Measurements from ENCODE around the gene RACK1.

RACK1 gene

DNA sequence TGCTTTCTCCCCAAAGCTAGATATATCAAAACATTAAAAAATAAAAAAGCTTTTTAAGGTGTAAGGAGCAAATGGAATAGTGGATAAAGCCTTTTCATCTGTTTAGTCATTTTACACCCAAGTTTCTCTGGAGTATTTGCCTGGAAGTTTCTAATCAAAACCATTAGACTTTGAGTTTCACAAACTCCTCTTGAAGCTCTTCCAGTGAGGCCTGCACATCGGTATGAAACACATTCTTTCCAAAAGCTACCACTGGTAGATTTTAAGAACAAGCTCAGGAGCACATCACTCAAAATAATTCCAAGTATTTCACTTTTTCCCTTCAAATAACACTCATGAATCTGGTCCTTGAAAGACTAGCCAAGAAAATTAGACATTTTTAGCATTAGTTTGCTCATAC lies 11.6 kb upstream of the RACK1 start:
- H2AFZ ChIP-seq (ENCODE audit: low read depth, low read length) = no peak overlapping the region
- peaks cover 14 to 63% of the 10 kb centered on the region in 2 experiments for H3K36me3 ChIP-seq (ENCODE audit: control insufficient read depth in 1 of 2, insufficient read depth in 2 of 2, low read depth in 1 of 2, low read length in 2 of 2)
- H2AK5ac ChIP-seq (ENCODE audit: low read length, severe bottlenecking) = no peak overlapping the region
- H3K9me3 ChIP-seq (ENCODE audit: control insufficient read depth, low read length) = no peaks in the 10 kb centered on the region
- no peak overlapping the region for H3K18ac ChIP-seq (ENCODE audit: low read depth in 1 of 2, low read length in 2 of 2)
- no peak overlapping the region for H4K8ac ChIP-seq (ENCODE audit: low read length)
- no peak overlapping the region for H3K14ac ChIP-seq (ENCODE audit: low read length in 2 of 2)
- H3K27ac ChIP-seq (ENCODE audit: low read length, poor library complexity, severe bottlenecking) = no peak overlapping the region
- H3K79me1 ChIP-seq (replicated peaks; ENCODE audit: low read length, poor library complexity, severe bottlenecking) = no peaks in the 10 kb centered on the region
- no peak overlapping the region for H2BK15ac ChIP-seq (ENCODE audit: low read depth, poor library complexity, severe bottlenecking)
- H3K4me3 ChIP-seq (ENCODE audit: insufficient read depth in 1 of 2, low read depth in 1 of 2, low read length in 2 of 2) = peak overlapping the region in 1 of 2 experiments; percentile 98
- H3K4me1 ChIP-seq (ENCODE audit: control insufficient read depth, insufficient read depth, low read depth, low read length) = peaks cover 4% of the 10 kb centered on the region
- H3K9ac ChIP-seq (ENCODE audit: low read length) = peak overlapping the region; percentile 36
- no peak overlapping the region for H3K4ac ChIP-seq (ENCODE audit: low read depth in 1 of 2, low read length in 2 of 2)
- H3K4me2 ChIP-seq (ENCODE audit: low read length, poor library complexity, severe bottlenecking) = no peak overlapping the region
- H2BK5ac ChIP-seq (ENCODE audit: low read depth, low read length, poor library complexity, severe bottlenecking) = no peak overlapping the region
- no peak for DNase-seq
- H2BK120ac ChIP-seq (ENCODE audit: low read depth, low read length) = no peak overlapping the region
- H3K23ac ChIP-seq (ENCODE audit: low read length in 2 of 2) = no peak overlapping the region
- H2BK12ac ChIP-seq (ENCODE audit: low read length in 2 of 2) = no peak overlapping the region
- no peak overlapping the region for H4K91ac ChIP-seq (ENCODE audit: low read length)
- 90% methylated on average over 1 of the region's 1 CpG for WGBS
- H3K27me3 ChIP-seq (ENCODE audit: control insufficient read depth in 1 of 2, insufficient read depth in 1 of 2, low read length in 2 of 2) = no peaks in the 10 kb centered on the region

DNA sequence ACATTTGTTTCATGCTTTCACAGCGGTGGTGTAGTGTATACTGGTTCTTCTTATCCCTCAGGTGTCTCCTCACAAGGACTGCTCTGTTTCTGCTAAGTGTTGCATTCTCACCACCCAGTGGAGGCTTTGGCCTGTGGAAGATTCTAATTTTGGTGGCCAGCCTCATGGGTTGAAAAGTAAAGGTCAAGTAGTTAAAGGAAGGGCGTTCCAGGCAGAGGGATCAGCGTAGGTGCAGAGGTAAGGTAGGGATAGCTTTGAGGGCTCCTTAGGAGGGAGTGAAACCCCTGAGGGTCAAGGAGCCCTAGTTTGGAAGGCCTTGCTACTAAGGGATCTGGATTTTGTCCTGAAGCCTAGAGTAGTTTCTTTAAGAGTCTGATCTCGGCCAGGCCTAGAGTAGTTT lies 4.6 kb upstream of the RACK1 start:
- Histone ChIP-seq H3K79me1 (replicated peaks; ENCODE audit: low read length, poor library complexity, severe bottlenecking) (no peaks in the 10 kb centered on the region), H2BK5ac (ENCODE audit: low read depth, low read length, poor library complexity, severe bottlenecking) (no peak overlapping the region), H2BK15ac (ENCODE audit: low read depth, poor library complexity, severe bottlenecking) (no peak overlapping the region), H2BK120ac (ENCODE audit: low read depth, low read length) (no peak overlapping the region), H4K91ac (ENCODE audit: low read length) (no peak overlapping the region), H3K4me2 (ENCODE audit: low read length, poor library complexity, severe bottlenecking) (peak overlapping the region; percentile 55), H3K36me3 (ENCODE audit: control insufficient read depth in 1 of 2, insufficient read depth in 2 of 2, low read depth in 1 of 2, low read length in 2 of 2) (peaks cover 4 to 24% of the 10 kb centered on the region in 2 experiments), H3K4me1 (ENCODE audit: control insufficient read depth, insufficient read depth, low read depth, low read length) (peaks cover 18% of the 10 kb centered on the region), H4K8ac (ENCODE audit: low read length) (no peak overlapping the region), H3K27ac (ENCODE audit: low read length, poor library complexity, severe bottlenecking) (no peak overlapping the region), H3K4me3 (ENCODE audit: insufficient read depth in 1 of 2, low read depth in 1 of 2, low read length in 2 of 2) (peak overlapping the region in 1 of 2 experiments; percentile 98), H3K9ac (ENCODE audit: low read length) (peak overlapping the region; percentile 96), H3K9me3 (ENCODE audit: control insufficient read depth, low read length) (no peaks in the 10 kb centered on the region), H2BK12ac (ENCODE audit: low read length in 2 of 2) (no peak overlapping the region), H3K27me3 (ENCODE audit: control insufficient read depth in 1 of 2, insufficient read depth in 1 of 2, low read length in 2 of 2) (no peaks in the 10 kb centered on the region), H2AK5ac (ENCODE audit: low read length, severe bottlenecking) (no peak overlapping the region), H3K23ac (ENCODE audit: low read length in 2 of 2) (no peak overlapping the region), H3K4ac (ENCODE audit: low read depth in 1 of 2, low read length in 2 of 2) (no peak overlapping the region), H3K14ac (ENCODE audit: low read length in 2 of 2) (no peak overlapping the region), H2AFZ (ENCODE audit: low read depth, low read length) (no peak overlapping the region), H3K18ac (ENCODE audit: low read depth in 1 of 2, low read length in 2 of 2) (no peak overlapping the region)
- 60% methylated on average over 4 of the region's 4 CpGs for WGBS
- no peak for DNase-seq

DNA sequence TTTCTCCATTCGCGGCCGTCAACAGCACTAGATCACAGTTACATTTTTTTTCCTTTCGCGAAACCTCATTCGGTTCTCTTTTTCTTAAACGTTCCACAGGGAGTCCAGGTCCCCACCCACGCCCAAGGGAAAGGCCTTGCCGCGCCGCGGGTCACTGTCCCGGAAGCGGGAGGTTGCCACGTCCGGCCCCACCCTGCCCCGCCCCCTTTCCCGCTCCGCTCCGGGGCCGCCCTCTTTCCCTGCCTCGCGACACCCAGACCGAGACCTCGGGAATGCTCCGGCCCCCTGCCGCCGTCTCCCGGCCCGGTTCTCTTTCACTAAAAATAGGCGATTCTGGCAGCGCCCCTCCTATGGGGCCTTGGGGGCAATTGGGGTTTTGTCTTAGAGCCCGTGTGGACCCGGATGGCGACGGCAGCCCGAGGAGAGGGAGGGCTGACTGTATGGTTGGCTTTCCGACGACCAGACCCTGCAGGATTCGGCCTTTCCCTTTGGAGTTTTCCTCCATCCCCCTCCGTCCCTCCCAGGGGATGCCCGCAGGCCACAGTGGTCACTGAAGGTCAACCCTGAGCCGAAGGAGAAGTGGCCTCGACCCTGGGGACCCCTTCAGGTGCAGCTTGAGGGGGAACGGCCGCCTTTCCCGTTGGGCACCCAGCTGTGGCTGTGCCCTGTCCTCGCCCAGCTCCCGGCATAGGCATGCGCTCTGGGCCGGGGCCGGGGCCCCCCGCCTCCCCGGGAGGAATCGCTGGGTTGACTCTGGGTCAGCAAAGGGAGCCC lies 2.8 kb upstream of the RACK1 start:
- H2BK12ac ChIP-seq (ENCODE audit: low read length in 2 of 2) = peak overlapping the region; percentile 72 to 85

DNA sequence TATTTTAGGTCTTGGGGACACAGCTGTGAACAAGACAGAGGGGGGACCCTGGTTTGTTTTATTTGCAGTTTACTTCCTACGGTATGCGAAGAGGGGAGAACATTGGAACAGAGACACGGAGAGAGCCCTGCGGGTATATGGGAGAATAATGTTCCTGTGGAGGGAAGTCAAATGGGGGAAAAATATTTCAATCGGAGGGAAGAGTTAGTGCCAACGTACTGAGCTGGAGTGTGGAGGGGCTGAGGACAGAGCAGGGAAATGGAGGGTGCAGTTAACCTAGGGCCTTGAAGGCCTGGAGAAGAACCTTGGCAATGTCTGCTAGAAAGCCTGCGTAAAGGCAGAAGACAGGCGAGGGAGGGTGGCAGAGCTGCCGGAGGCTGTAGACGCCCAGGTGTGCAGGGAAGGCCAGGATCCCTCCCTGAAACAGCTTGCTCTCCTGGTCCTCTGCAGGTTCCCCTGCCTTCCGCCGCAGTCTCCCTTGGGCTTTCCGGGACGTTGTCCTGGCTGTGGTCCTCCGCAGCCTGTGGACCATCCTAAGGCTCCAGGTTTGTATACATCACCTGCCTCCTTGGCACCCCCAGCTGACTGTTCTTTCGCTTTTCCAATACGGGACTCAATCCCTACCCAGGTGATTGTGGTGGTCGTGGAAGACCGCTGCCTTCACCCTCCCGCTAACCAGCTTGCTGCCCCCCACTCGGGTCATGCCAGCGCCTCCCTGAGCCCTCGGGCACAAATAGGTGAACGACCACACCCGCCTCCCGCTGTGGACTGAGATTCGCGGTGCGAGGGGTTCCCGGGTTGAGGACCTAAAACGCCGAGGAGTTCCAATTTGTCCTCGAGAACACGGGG lies 1.9 kb upstream of the RACK1 start:
- Histone ChIP-seq H3K4me2 (ENCODE audit: low read length, poor library complexity, severe bottlenecking) (peak overlapping the region; percentile 63), H3K36me3 (ENCODE audit: control insufficient read depth in 1 of 2, insufficient read depth in 2 of 2, low read depth in 1 of 2, low read length in 2 of 2) (peaks cover 21 to 25% of the 10 kb centered on the region in 2 experiments), H3K4me1 (ENCODE audit: control insufficient read depth, insufficient read depth, low read depth, low read length) (peaks cover 27% of the 10 kb centered on the region), H4K8ac (ENCODE audit: low read length) (peak overlapping the region; percentile 99), H4K91ac (ENCODE audit: low read length) (peak overlapping the region; percentile 93), H3K27me3 (ENCODE audit: control insufficient read depth in 1 of 2, insufficient read depth in 1 of 2, low read length in 2 of 2) (no peaks in the 10 kb centered on the region), H2AK5ac (ENCODE audit: low read length, severe bottlenecking) (peak overlapping the region; percentile 59), H3K4me3 (ENCODE audit: insufficient read depth in 1 of 2, low read depth in 1 of 2, low read length in 2 of 2) (peak overlapping the region; percentile 77 to 98), H2BK120ac (ENCODE audit: low read depth, low read length) (peak overlapping the region; percentile 93), H2BK15ac (ENCODE audit: low read depth, poor library complexity, severe bottlenecking) (peak overlapping the region; percentile 93), H3K4ac (ENCODE audit: low read depth in 1 of 2, low read length in 2 of 2) (peak overlapping the region; percentile 73 to 97), H3K14ac (ENCODE audit: low read length in 2 of 2) (peak overlapping the region in 1 of 2 experiments; percentile 28), H3K79me1 (replicated peaks; ENCODE audit: low read length, poor library complexity, severe bottlenecking) (no peaks in the 10 kb centered on the region), H2BK12ac (ENCODE audit: low read length in 2 of 2) (peak overlapping the region; percentile 73 to 85), H3K23ac (ENCODE audit: low read length in 2 of 2) (peak overlapping the region in 1 of 2 experiments; percentile 9), H2BK5ac (ENCODE audit: low read depth, low read length, poor library complexity, severe bottlenecking) (no peak overlapping the region), H3K18ac (ENCODE audit: low read depth in 1 of 2, low read length in 2 of 2) (peak overlapping the region; percentile 49 to 94), H3K9ac (ENCODE audit: low read length) (peak overlapping the region; percentile 96), H2AFZ (ENCODE audit: low read depth, low read length) (no peak overlapping the region), H3K9me3 (ENCODE audit: control insufficient read depth, low read length) (no peaks in the 10 kb centered on the region), H3K27ac (ENCODE audit: low read length, poor library complexity, severe bottlenecking) (peak overlapping the region; percentile 81)
- no peak for DNase-seq
- 34% methylated on average over 34 of the region's 34 CpGs for WGBS

More for the DNA sequence above, 2.8 kb upstream of the RACK1 start:
- peak overlapping the region; percentile 93 for H2BK120ac ChIP-seq (ENCODE audit: low read depth, low read length)
- peak overlapping the region; percentile 16 to 83 for H3K23ac ChIP-seq (ENCODE audit: low read length in 2 of 2)
- H3K27me3 ChIP-seq (ENCODE audit: control insufficient read depth in 1 of 2, insufficient read depth in 1 of 2, low read length in 2 of 2) = no peaks in the 10 kb centered on the region
- no peaks in the 10 kb centered on the region for H3K79me1 ChIP-seq (replicated peaks; ENCODE audit: low read length, poor library complexity, severe bottlenecking)
- peak overlapping the region; percentile 77 to 98 for H3K4me3 ChIP-seq (ENCODE audit: insufficient read depth in 1 of 2, low read depth in 1 of 2, low read length in 2 of 2)
- peak overlapping the region; percentile 95 for H2BK5ac ChIP-seq (ENCODE audit: low read depth, low read length, poor library complexity, severe bottlenecking)
- H3K4me1 ChIP-seq (ENCODE audit: control insufficient read depth, insufficient read depth, low read depth, low read length) = peaks cover 23% of the 10 kb centered on the region
- H3K18ac ChIP-seq (ENCODE audit: low read depth in 1 of 2, low read length in 2 of 2) = peak overlapping the region; percentile 98 to 100
- peaks cover 13 to 22% of the 10 kb centered on the region in 2 experiments for H3K36me3 ChIP-seq (ENCODE audit: control insufficient read depth in 1 of 2, insufficient read depth in 2 of 2, low read depth in 1 of 2, low read length in 2 of 2)
- peak overlapping the region; percentile 88 for H3K4me2 ChIP-seq (ENCODE audit: low read length, poor library complexity, severe bottlenecking)
- under 1% methylated on average over 44 of the region's 55 CpGs for WGBS
- DNase-seq = peak; percentile 91
- no peaks in the 10 kb centered on the region for H3K9me3 ChIP-seq (ENCODE audit: control insufficient read depth, low read length)
- peak overlapping the region; percentile 99 for H4K8ac ChIP-seq (ENCODE audit: low read length)
- peak overlapping the region; percentile 92 for H2AK5ac ChIP-seq (ENCODE audit: low read length, severe bottlenecking)
- H3K9ac ChIP-seq (ENCODE audit: low read length) = peak overlapping the region; percentile 96
- H3K27ac ChIP-seq (ENCODE audit: low read length, poor library complexity, severe bottlenecking) = peak overlapping the region; percentile 96
- peak overlapping the region; percentile 40 to 82 for H3K14ac ChIP-seq (ENCODE audit: low read length in 2 of 2)
- no peak overlapping the region for H2AFZ ChIP-seq (ENCODE audit: low read depth, low read length)
- H2BK15ac ChIP-seq (ENCODE audit: low read depth, poor library complexity, severe bottlenecking) = peak overlapping the region; percentile 63
- H3K4ac ChIP-seq (ENCODE audit: low read depth in 1 of 2, low read length in 2 of 2) = peak overlapping the region; percentile 88 to 100
- H4K91ac ChIP-seq (ENCODE audit: low read length) = peak overlapping the region; percentile 100

All from mesenchymal stem cell (in vitro differentiated cells and primary cell).